IPS DF 6.9 (cell line): ENCODE data around the gene INSIG1.

Source experiments
- DNase-seq: peaks from one replicate; pipeline ENCODE4 v3.0.0-alpha.2; 2013; ENCODE audit warnings: low read depth, low spot score
- H3K27ac ChIP-seq: one replicate; pipeline ENCODE4 v1.5.1; 2013; ENCODE audit warnings: low read length, control low read depth
- H3K27me3 ChIP-seq: 2 replicates; pipeline ENCODE4 v1.6.1; 2013; ENCODE audit warnings: mild to moderate bottlenecking, low read length; ENCODE audit not compliant: control insufficient read depth, insufficient read depth
- H3K36me3 ChIP-seq: 2 replicates; pipeline ENCODE4 v1.6.1; 2013; ENCODE audit warnings: low read length; ENCODE audit not compliant: control insufficient read depth, insufficient read depth
- H3K4me1 ChIP-seq: 2 replicates; pipeline ENCODE4 v1.6.1; 2013; ENCODE audit warnings: low read length; ENCODE audit not compliant: control insufficient read depth, insufficient read depth
- H3K4me3 ChIP-seq: 2 replicates; pipeline ENCODE4 v1.5.1; 2013; ENCODE audit warnings: mild to moderate bottlenecking, low read length
- H3K9me3 ChIP-seq: 2 replicates; pipeline ENCODE4 v1.6.1; 2013; ENCODE audit warnings: low read length, inconsistent platforms; ENCODE audit not compliant: control insufficient read depth, insufficient read depth
- WGBS: extraction: QIAGEN DNeasy Blood & Tissue Kit; methylation state at CpG from one replicate; pipeline ENCODE4 v1.1.7; 2013; ENCODE audit warnings: mixed read lengths, missing lambda C conversion rate; ENCODE audit not compliant: insufficient read length, insufficient coverage; 5-methylcytosine and 5-hydroxymethylcytosine counted together

INSIG1 gene

DNA sequence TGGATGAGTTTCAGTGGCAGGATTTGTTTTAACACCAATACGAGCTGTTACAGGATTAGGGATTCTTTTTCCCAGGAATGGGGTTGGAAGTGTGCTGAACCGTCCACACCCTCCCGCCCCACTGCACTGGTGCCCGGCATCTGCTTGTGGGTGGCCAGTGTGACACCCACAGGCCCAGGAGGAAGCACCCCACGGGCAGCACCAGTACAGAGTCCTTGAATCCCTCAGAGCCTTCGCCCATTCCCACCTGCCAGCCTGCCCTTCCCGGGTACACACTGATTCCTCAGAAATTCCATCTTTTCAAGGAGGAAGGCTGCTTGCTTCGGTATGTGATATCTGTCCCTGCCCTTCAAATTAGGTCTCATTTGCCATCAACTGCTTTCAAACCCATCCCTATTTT is 15.4 kb downstream of the INSIG1 start:
- Histone ChIP-seq H3K27ac (no peak overlapping the region), H3K4me1 (no peaks in the 10 kb centered on the region), H3K36me3 (peaks cover 10% of the 10 kb centered on the region; the same call in 1 of the 2 replicates), H3K4me3 (no peak overlapping the region), H3K9me3 (no peaks in the 10 kb centered on the region), H3K27me3 (no peaks in the 10 kb centered on the region)
- no CpG with 5 or more reads among the region's 8 CpGs for WGBS
- no peak for DNase-seq

GRCh38 chr7:155315977-155316376 is 18.3 kb downstream of the INSIG1 start:
- Histone ChIP-seq H3K9me3 (no peaks in the 10 kb centered on the region), H3K4me1 (no peaks in the 10 kb centered on the region), H3K27ac (no peak overlapping the region), H3K4me3 (no peak overlapping the region), H3K36me3 (no peaks in the 10 kb centered on the region), H3K27me3 (no peaks in the 10 kb centered on the region)
- no peak for DNase-seq
- WGBS, result no CpG with 5 or more reads among the region's 8 CpGs

DNA sequence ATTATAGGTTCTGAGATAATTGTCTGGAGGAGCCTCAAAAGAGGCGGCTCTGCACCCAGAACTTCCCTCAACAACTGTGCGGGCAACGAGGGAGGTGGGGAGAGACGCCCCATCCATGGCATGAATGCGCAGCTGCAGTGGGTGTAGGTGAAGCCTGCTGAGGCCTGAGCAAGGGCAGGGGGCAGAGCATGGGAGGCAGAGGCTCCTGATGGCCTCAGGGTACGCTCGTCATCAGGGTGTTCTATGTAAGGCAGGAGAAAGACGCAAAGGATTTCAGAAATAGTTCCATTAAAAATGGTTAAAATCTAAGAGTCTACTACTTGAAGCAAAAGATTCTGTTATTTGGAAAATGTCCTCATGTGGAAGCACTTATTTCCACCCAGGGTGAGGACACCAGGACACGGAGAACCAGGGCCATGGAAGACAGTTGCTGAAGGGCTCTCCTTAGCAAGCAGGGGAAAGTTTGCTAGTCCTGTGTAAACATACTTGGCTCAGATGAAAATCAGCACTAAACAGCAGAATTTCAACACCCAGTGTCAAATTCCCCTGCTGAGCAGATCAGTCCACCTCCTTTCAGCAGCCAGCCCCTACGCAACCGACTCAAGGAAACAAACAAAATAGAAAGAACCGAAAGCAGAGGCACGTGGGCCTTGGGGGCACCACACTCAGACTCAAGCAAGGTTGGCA is 18.9 kb downstream of the INSIG1 start:
- H3K27me3 ChIP-seq, result no peaks in the 10 kb centered on the region
- WGBS, result no CpG with 5 or more reads among the region's 13 CpGs
- no peaks in the 10 kb centered on the region for H3K4me1 ChIP-seq
- DNase-seq, result no peak
- no peak overlapping the region for H3K27ac ChIP-seq
- no peaks in the 10 kb centered on the region for H3K36me3 ChIP-seq
- H3K4me3 ChIP-seq, result no peak overlapping the region
- no peaks in the 10 kb centered on the region for H3K9me3 ChIP-seq

- WGBS, result no CpG with 5 or more reads among the region's 3 CpGs
- H3K27ac ChIP-seq, result no peak overlapping the region
These were observed 19.4 kb downstream of the INSIG1 start for GRCh38 chr7:155317114-155317434.

GRCh38 chr7:155318245-155318644 is 20.6 kb downstream of the INSIG1 start:
- Histone ChIP-seq H3K27ac (no peak overlapping the region), H3K4me3 (no peak overlapping the region), H3K9me3 (no peaks in the 10 kb centered on the region), H3K27me3 (no peaks in the 10 kb centered on the region), H3K36me3 (no peaks in the 10 kb centered on the region), H3K4me1 (no peaks in the 10 kb centered on the region)
- WGBS, result 100% methylated on average over 2 of the region's 3 CpGs
- no peak for DNase-seq

More at GRCh38 chr7:155317114-155317434, 19.4 kb downstream of the INSIG1 start:
- Histone ChIP-seq H3K27me3 (no peaks in the 10 kb centered on the region), H3K4me3 (no peak overlapping the region), H3K4me1 (no peaks in the 10 kb centered on the region), H3K36me3 (no peaks in the 10 kb centered on the region), H3K9me3 (no peaks in the 10 kb centered on the region)
- DNase-seq, result no peak

DNA sequence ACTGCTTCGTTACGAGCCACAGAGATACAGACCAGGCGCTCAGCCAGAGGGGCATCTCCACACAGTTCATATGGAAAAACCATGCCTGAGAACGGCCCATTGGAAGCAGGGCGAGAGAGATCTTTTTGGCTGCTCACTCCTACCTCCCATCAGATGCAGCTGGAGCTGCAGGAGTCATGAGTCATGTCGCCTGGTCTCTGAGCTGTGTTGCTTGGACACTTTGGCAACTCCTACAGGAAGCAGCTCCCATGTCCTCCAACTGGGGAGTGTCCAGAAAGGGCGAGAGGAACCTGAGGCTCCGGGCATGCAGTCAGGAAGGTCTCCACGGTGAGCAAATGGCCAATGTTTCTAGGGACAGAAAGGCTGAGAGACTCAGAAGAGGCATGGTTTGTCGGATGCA is 24.9 kb downstream of the INSIG1 start:
- no peaks in the 10 kb centered on the region for H3K27me3 ChIP-seq
- no peaks in the 10 kb centered on the region for H3K4me1 ChIP-seq
- DNase-seq, result no peak
- no peak overlapping the region for H3K4me3 ChIP-seq
- no CpG with 5 or more reads among the region's 10 CpGs for WGBS
- no peak overlapping the region for H3K27ac ChIP-seq
- H3K36me3 ChIP-seq, result no peaks in the 10 kb centered on the region
- H3K9me3 ChIP-seq, result no peaks in the 10 kb centered on the region

GRCh38 chr7:155323001-155323638 is 25.4 kb downstream of the INSIG1 start:
- Histone ChIP-seq H3K9me3 (no peaks in the 10 kb centered on the region), H3K4me1 (no peaks in the 10 kb centered on the region), H3K4me3 (no peak overlapping the region), H3K27ac (no peak overlapping the region), H3K36me3 (no peaks in the 10 kb centered on the region), H3K27me3 (no peaks in the 10 kb centered on the region)
- no peak for DNase-seq

DNA sequence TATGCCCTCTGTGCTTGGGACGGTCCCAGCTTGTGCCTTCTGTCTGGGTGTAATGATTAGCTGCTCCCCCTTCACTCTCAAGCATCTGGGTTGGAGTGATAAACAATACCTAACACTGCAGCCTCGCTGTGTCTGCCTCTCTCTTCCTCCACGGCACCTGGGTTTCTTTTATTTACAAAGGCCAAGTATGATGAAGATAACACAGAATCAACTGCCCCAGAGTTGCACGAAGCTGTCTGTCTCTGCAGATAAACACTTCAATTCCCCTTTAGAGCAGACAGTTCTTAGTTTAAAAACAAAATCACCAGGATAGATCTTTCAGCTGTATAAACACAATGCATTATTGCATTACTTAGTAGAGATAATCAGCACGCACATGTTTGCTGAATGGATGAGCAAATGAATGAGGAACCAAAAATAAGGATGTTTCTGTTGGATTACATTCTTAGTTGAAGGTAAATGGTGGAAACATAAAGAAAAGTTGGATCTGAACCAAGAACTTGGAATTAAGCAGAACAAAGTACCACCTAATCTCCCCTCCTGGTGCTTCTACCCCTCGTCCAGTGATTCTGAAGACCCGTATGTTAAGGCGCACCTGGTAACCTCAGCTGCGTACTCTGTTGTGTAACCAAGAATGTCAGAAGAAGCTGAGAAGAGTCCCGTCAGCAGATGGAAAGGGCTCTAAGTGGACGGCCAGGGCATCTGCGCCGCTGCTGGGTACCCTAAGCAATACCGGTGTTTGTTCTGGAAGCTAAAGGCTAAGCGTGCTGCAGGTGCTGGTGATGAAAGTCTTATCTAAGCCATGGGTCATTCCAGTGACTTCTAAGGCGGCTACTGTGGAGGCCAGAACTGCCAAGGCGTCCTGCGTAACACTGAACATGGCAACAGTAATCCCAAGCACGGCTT is 26.6 kb downstream of the INSIG1 start:
- no peak for DNase-seq
- Histone ChIP-seq H3K36me3 (no peaks in the 10 kb centered on the region), H3K4me1 (no peaks in the 10 kb centered on the region), H3K27ac (no peak overlapping the region), H3K4me3 (no peak overlapping the region), H3K9me3 (no peaks in the 10 kb centered on the region), H3K27me3 (no peaks in the 10 kb centered on the region)
- WGBS, result no CpG with 5 or more reads among the region's 19 CpGs

DNA sequence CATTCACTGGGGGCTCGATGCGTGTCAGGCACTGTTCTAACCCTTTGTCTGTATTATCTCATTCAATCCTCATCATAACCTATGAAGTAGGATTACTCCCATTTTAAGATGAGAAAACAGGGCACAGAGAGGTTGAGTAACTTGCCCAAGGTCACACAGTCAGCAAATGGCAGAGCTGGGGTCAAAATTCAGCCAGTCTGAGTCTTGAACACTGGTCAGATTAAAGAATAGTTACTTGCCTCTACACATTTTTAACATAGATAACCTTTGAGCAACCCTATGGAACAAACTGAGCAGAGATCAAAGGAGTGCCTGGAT is 27.2 kb downstream of the INSIG1 start:
- no peaks in the 10 kb centered on the region for H3K27me3 ChIP-seq
- WGBS, result no CpG with 5 or more reads among the region's 2 CpGs
- DNase-seq, result no peak
- H3K27ac ChIP-seq, result no peak overlapping the region
- no peaks in the 10 kb centered on the region for H3K36me3 ChIP-seq
- H3K4me3 ChIP-seq, result no peak overlapping the region
- H3K9me3 ChIP-seq, result no peaks in the 10 kb centered on the region
- no peaks in the 10 kb centered on the region for H3K4me1 ChIP-seq

GRCh38 chr7:155326385-155326784 is 28.7 kb downstream of the INSIG1 start:
- no peaks in the 10 kb centered on the region for H3K36me3 ChIP-seq
- no peak overlapping the region for H3K4me3 ChIP-seq

More at GRCh38 chr7:155326385-155326784, 28.7 kb downstream of the INSIG1 start:
- Histone ChIP-seq H3K27ac (no peak overlapping the region), H3K27me3 (no peaks in the 10 kb centered on the region), H3K4me1 (no peaks in the 10 kb centered on the region), H3K9me3 (no peaks in the 10 kb centered on the region)
- no CpG with 5 or more reads among the region's 9 CpGs for WGBS
- DNase-seq, result no peak
